ENCODE data around the gene TCF4.

TCF4 gene

DNA sequence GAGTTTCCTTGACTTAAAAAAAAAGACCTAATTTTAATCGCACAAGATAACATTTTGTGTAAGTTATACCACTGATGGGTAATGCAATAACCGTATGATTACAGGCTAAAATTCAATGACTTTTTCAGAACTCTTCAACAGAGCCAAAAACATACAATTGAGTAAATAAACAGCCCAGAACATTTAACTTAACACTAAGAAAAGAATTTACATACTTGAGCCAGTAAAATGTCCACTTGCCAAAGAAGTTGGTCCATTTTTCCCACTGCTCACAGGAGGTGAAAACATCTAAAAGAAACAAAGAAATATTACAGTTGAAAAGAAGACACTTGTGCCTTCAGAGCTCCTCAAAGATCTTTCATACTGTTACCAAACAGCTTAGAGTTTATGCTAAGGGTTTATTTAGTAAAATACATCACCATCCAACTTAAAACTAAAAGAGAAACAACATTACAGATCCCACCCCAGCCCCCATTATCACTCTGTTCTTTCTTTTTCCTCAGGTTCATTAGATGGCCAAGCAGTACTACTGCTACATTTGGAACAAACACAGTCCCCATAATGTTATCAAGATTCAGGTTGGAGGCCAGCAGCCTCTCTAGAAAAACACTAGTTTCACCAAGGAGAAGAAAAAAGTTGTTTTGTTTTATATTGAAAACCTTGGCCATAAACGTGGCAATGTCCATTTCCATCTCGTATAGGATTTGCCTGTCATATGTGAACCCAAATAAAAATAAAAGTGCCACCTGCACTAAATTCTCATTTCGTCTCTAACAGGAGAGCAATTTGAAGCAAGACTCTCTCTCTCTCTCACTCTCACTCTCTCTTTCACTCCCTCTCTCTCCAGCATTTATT lies 2.7 kb downstream of the TCF4 start:
- peak overlapping the region; percentile 78 for H3K9ac ChIP-seq (ENCODE audit: low read depth, low read length, poor library complexity, severe bottlenecking)
- H3K4me2 ChIP-seq (ENCODE audit: low read depth, low read length, poor library complexity, severe bottlenecking), result peak overlapping the region; percentile 71
- peak overlapping the region; percentile 82 for H3K4me3 ChIP-seq (ENCODE audit: low read length, poor library complexity, severe bottlenecking)
- 0 out of 2 replicates have a peak, but pooled peaks cover under 1% of the 10 kb centered on the region for H3K9me2 ChIP-seq (replicated peaks; ENCODE audit: low read depth, low read length)
- no peaks in the 10 kb centered on the region for H3K9me3 ChIP-seq (ENCODE audit: insufficient read depth, low read depth, low read length)
- H2AFZ ChIP-seq (ENCODE audit: low read length), result no peak overlapping the region
- peaks cover 4% of the 10 kb centered on the region; the same call in 1 of the 2 replicates for H3F3A ChIP-seq (ENCODE audit: low read depth)
- no peaks in the 10 kb centered on the region for H4K20me1 ChIP-seq (ENCODE audit: insufficient read depth, low read length, poor library complexity, severe bottlenecking)
- H3K4me1 ChIP-seq (ENCODE audit: insufficient read depth, low read length, poor library complexity, severe bottlenecking), result peaks cover 60% of the 10 kb centered on the region
- no peaks in the 10 kb centered on the region for H3K27me3 ChIP-seq (ENCODE audit: insufficient read depth, low read length, poor library complexity, severe bottlenecking)
- H3K36me3 ChIP-seq (ENCODE audit: insufficient read depth, low read length), result no peaks in the 10 kb centered on the region
- TF ChIP-seq EZH2phosphoT487 (IDR thresholded peaks at IDR 0.05; ENCODE audit: borderline replicate concordance), result no peak
- TF ChIP-seq, protein P1, sequence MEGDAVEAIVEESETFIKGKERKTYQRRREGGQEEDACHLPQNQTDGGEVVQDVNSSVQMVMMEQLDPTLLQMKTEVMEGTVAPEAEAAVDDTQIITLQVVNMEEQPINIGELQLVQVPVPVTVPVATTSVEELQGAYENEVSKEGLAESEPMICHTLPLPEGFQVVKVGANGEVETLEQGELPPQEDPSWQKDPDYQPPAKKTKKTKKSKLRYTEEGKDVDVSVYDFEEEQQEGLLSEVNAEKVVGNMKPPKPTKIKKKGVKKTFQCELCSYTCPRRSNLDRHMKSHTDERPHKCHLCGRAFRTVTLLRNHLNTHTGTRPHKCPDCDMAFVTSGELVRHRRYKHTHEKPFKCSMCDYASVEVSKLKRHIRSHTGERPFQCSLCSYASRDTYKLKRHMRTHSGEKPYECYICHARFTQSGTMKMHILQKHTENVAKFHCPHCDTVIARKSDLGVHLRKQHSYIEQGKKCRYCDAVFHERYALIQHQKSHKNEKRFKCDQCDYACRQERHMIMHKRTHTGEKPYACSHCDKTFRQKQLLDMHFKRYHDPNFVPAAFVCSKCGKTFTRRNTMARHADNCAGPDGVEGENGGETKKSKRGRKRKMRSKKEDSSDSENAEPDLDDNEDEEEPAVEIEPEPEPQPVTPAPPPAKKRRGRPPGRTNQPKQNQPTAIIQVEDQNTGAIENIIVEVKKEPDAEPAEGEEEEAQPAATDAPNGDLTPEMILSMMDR (conservative IDR thresholded peaks at IDR 0.05; ENCODE audit: low read length), result no peak
- peaks cover 77% of the 10 kb centered on the region for H3K79me2 ChIP-seq (ENCODE audit: insufficient read depth, low read length)

DNA sequence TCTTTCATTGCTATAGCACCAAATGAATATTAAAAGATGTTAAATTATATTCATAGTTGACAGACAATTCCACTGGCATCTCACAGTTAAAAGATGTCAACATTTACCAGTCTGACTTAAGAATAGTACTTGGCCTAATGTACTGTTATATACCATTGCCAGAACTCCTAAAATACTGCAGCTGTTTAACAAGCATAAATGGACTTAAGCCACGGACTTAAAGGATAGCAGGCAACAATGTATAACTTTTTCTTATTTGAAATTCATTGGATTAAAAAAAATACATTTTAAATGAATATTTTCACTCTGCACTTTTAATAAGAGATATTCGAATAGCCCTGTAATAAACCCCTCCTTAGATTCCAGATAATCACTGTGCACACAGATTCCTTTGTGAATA lies 3.8 kb downstream of the TCF4 start:
- Histone ChIP-seq H3K9me2 (replicated peaks; ENCODE audit: low read depth, low read length) (no peaks in the 10 kb centered on the region), H2AFZ (ENCODE audit: low read length) (no peak overlapping the region), H3K4me2 (ENCODE audit: low read depth, low read length, poor library complexity, severe bottlenecking) (peak overlapping the region; percentile 71), H3K4me1 (ENCODE audit: insufficient read depth, low read length, poor library complexity, severe bottlenecking) (peaks cover 70% of the 10 kb centered on the region), H3K9me3 (ENCODE audit: insufficient read depth, low read depth, low read length) (no peaks in the 10 kb centered on the region), H3K36me3 (ENCODE audit: insufficient read depth, low read length) (no peaks in the 10 kb centered on the region), H3K4me3 (ENCODE audit: low read length, poor library complexity, severe bottlenecking) (peak overlapping the region; percentile 82), H4K20me1 (ENCODE audit: insufficient read depth, low read length, poor library complexity, severe bottlenecking) (peaks cover 6% of the 10 kb centered on the region), H3F3A (ENCODE audit: low read depth) (peaks cover 4% of the 10 kb centered on the region; the same call in 1 of the 2 replicates), H3K27me3 (ENCODE audit: insufficient read depth, low read length, poor library complexity, severe bottlenecking) (no peaks in the 10 kb centered on the region), H3K79me2 (ENCODE audit: insufficient read depth, low read length) (peaks cover 75% of the 10 kb centered on the region), H3K9ac (ENCODE audit: low read depth, low read length, poor library complexity, severe bottlenecking) (peak overlapping the region; percentile 78)
- TF ChIP-seq EZH2phosphoT487 (IDR thresholded peaks at IDR 0.05; ENCODE audit: borderline replicate concordance), result no peak
- TF ChIP-seq, protein P1 (conservative IDR thresholded peaks at IDR 0.05; ENCODE audit: low read length), result no peak

DNA sequence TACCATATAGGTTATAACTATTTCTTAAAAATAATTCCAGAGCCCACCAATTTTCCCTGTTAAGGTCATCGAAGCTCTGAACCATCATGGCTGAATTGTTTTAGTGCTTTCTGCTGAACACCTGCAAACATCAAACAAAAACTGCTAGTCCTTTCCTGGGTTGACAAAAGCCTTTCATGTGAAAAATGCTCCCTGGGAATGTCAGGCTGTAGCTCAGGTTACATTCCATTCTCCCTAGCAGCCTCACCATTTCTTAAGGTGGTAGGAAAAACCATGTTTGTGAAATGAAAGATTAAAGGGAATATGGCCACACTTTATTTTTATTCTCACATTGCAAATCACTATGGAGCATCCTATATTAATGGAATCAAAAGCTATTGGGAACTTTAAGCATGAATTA lies 5.7 kb downstream of the TCF4 start:
- H3K79me2 ChIP-seq (ENCODE audit: insufficient read depth, low read length), result peaks cover 69% of the 10 kb centered on the region
- H3F3A ChIP-seq (ENCODE audit: low read depth), result no peaks in the 10 kb centered on the region
- peak overlapping the region; percentile 71 for H3K4me2 ChIP-seq (ENCODE audit: low read depth, low read length, poor library complexity, severe bottlenecking)
- no peaks in the 10 kb centered on the region for H3K36me3 ChIP-seq (ENCODE audit: insufficient read depth, low read length)
- H3K9ac ChIP-seq (ENCODE audit: low read depth, low read length, poor library complexity, severe bottlenecking), result peak overlapping the region; percentile 29
- no peaks in the 10 kb centered on the region for H3K9me2 ChIP-seq (replicated peaks; ENCODE audit: low read depth, low read length)
- peak overlapping the region; percentile 82 for H3K4me3 ChIP-seq (ENCODE audit: low read length, poor library complexity, severe bottlenecking)
- TF ChIP-seq, protein P1 (conservative IDR thresholded peaks at IDR 0.05; ENCODE audit: low read length), result no peak
- TF ChIP-seq EZH2phosphoT487 (IDR thresholded peaks at IDR 0.05; ENCODE audit: borderline replicate concordance), result no peak
- peaks cover 7% of the 10 kb centered on the region for H4K20me1 ChIP-seq (ENCODE audit: insufficient read depth, low read length, poor library complexity, severe bottlenecking)
- H3K27me3 ChIP-seq (ENCODE audit: insufficient read depth, low read length, poor library complexity, severe bottlenecking), result no peaks in the 10 kb centered on the region
- peaks cover 72% of the 10 kb centered on the region for H3K4me1 ChIP-seq (ENCODE audit: insufficient read depth, low read length, poor library complexity, severe bottlenecking)
- H3K9me3 ChIP-seq (ENCODE audit: insufficient read depth, low read depth, low read length), result no peaks in the 10 kb centered on the region
- H2AFZ ChIP-seq (ENCODE audit: low read length), result no peak overlapping the region

Measured in Loucy (cell line).